GM12878 (cell line): ENCODE results near the gene TMEM174. TPM values are rescaled to one million over a fixed set of nuclear protein-coding genes. Genes with fewer than 3 reads are reported as not detected.

Source experiments
- ATF2 ChIP-seq: IDR thresholded peaks from 2 replicates; pipeline ENCODE4 v1.6.1; 2012; ENCODE audit warnings: low read length, inconsistent platforms
- BCL11A ChIP-seq: IDR thresholded peaks from 2 replicates; pipeline ENCODE4 v1.6.1; 2011; ENCODE audit warnings: low read depth, low read length
- BCLAF1 ChIP-seq: fragments of 450-650 bp; IDR thresholded peaks from 2 replicates; pipeline ENCODE4 v1.6.1; 2017; ENCODE audit warnings: antibody characterized with exemption, mild to moderate bottlenecking, moderate library complexity
- CBX3 ChIP-seq: fragments of 200-600 bp; sonication (generic); IDR thresholded peaks from 2 replicates; pipeline ENCODE4 v1.6.1; 2016; ENCODE audit warnings: low read depth, borderline replicate concordance
- CHD1 ChIP-seq: IDR thresholded peaks from 2 replicates; pipeline ENCODE4 v1.6.1; 2012; ENCODE audit warnings: low read depth, low read length, improper control_type of control experiment
- CREB1 ChIP-seq: IDR thresholded peaks from 2 replicates; pipeline ENCODE4 v1.6.1; 2012; ENCODE audit warnings: low read depth, mild to moderate bottlenecking, inconsistent platforms
- ETV6 ChIP-seq, 2 experiments: fragments of 450-650 bp in 1 of 2; IDR thresholded peaks in 1 of 2; conservative IDR thresholded peaks in 1 of 2; 2 replicates each; pipeline ENCODE4 v1.6.1; 2014; ENCODE audit warnings: antibody characterized with exemption in 1 of 2, borderline replicate concordance in 1 of 2, low read depth in 1 of 2, mild to moderate bottlenecking in 1 of 2, moderate library complexity in 1 of 2
- IKZF1 ChIP-seq: fragments of 450-650 bp; conservative IDR thresholded peaks from 2 replicates; pipeline ENCODE4 v1.6.1; 2017; ENCODE audit warnings: antibody characterized with exemption, mild to moderate bottlenecking
- IRF4 ChIP-seq: IDR thresholded peaks from 2 replicates; pipeline ENCODE4 v1.6.1; 2011; ENCODE audit warnings: low read depth, low read length
- JUNB ChIP-seq: IDR thresholded peaks from 2 replicates; pipeline ENCODE4 v1.6.1; 2016; ENCODE audit warnings: antibody characterized with exemption, mild to moderate bottlenecking
- LARP7 ChIP-seq: fragments of 450-650 bp; IDR thresholded peaks from 2 replicates; pipeline ENCODE4 v1.6.1; 2017; ENCODE audit warnings: mild to moderate bottlenecking
- MEF2B ChIP-seq: fragments of 450-650 bp; IDR thresholded peaks from 2 replicates; pipeline ENCODE4 v1.6.1; 2018; ENCODE audit warnings: mild to moderate bottlenecking, moderate library complexity; ENCODE audit not compliant: partially characterized antibody, poor library complexity, severe bottlenecking
- NR2C1 ChIP-seq: fragments of 450-650 bp; IDR thresholded peaks from 2 replicates; pipeline ENCODE4 v1.6.1; 2017; ENCODE audit warnings: antibody characterized with exemption, mild to moderate bottlenecking, moderate library complexity
- PML ChIP-seq: IDR thresholded peaks from 2 replicates; pipeline ENCODE4 v1.6.1; 2012; ENCODE audit warnings: low read length, inconsistent platforms
- POLR2AphosphoS2 ChIP-seq: IDR thresholded peaks from 2 replicates; pipeline ENCODE4 v1.6.1; 2011; ENCODE audit warnings: low read depth, mild to moderate bottlenecking, low read length, improper control_type of control experiment, moderate library complexity
- RAD21 ChIP-seq: IDR thresholded peaks from 2 replicates; pipeline ENCODE4 v1.6.1; 2011; ENCODE audit warnings: mild to moderate bottlenecking, low read depth, low read length, moderate library complexity; ENCODE audit not compliant: insufficient read depth
- RAD51 ChIP-seq: fragments of 450-650 bp; IDR thresholded peaks from 2 replicates; pipeline ENCODE4 v1.6.1; 2016; ENCODE audit warnings: moderate library complexity, mild to moderate bottlenecking, inconsistent platforms
- RELB ChIP-seq: fragments of 450-650 bp; IDR thresholded peaks from 2 replicates; pipeline ENCODE4 v1.6.1; 2017; ENCODE audit warnings: low read depth, mild to moderate bottlenecking, moderate library complexity
- SMAD1 ChIP-seq: fragments of 450-650 bp; IDR thresholded peaks from 2 replicates; pipeline ENCODE4 v1.6.1; 2018; ENCODE audit warnings: mild to moderate bottlenecking, low read depth; ENCODE audit not compliant: partially characterized antibody
- TCF7 ChIP-seq: IDR thresholded peaks from 2 replicates; pipeline ENCODE4 v1.6.1; 2014; ENCODE audit warnings: antibody characterized with exemption, borderline replicate concordance
- ZBTB4 ChIP-seq: fragments of 450-650 bp; formaldehyde crosslinking; IDR thresholded peaks from 2 replicates; pipeline ENCODE4 v1.4.0; 2022; ENCODE audit warnings: mild to moderate bottlenecking, moderate library complexity
- ZNF217 ChIP-seq: fragments of 450-650 bp; IDR thresholded peaks from 2 replicates; pipeline ENCODE4 v1.6.1; 2017; ENCODE audit warnings: antibody characterized with exemption, mild to moderate bottlenecking
- ZNF24 ChIP-seq: fragments of 450-650 bp; IDR thresholded peaks from 2 replicates; pipeline ENCODE4 v1.6.1; 2017; ENCODE audit warnings: antibody characterized with exemption, mild to moderate bottlenecking
- ZSCAN29 ChIP-seq: fragments of 450-650 bp; IDR thresholded peaks from 2 replicates; pipeline ENCODE4 v1.6.1; 2017; ENCODE audit warnings: mild to moderate bottlenecking, moderate library complexity
- polyA plus RNA-seq, 11 experiments: library from polyadenylated mRNA; depleted of rRNA in 4 of 11; unstranded in 6 of 11; stranded (reverse) in 5 of 11; fragments of >200 nt; fragmentation: Nextera tagmentation in 4 of 11; fragmentation: Illumina TruSeq in 1 of 11; extraction: Ambion mirVana in 4 of 11; extraction: Trizol in 1 of 11; gene quantifications; 1 replicate in 1 of 11; 2 replicates in 10 of 11; pipeline versions ENCODE4 v1.2.1 to v1.2.3, GENCODE V29; 2011 to 2016; ENCODE audit warnings: inconsistent platforms in 2 of 11, missing spikeins in 2 of 11, low read depth in 1 of 11
- total RNA-seq, 4 experiments: library from RNA; depleted of rRNA in 3 of 4; stranded (reverse); fragments of >200 nt in 3 of 4; fragmentation: Illumina TruSeq in 1 of 4; extraction: Trizol in 1 of 4; gene quantifications; 2 replicates each; pipeline versions ENCODE4 v1.2.1 to v1.2.3, GENCODE V29; 2013 to 2021

The TMEM174 gene
- total and polyA plus RNA-seq, 10 of the 15 experiments (the other 5 are each of a cell fraction or from before 2014, with no cell fraction given): not detected

GRCh38 chr5:73160239-73160671 is 12.7 kb upstream of the TMEM174 start (continued):
- peak; percentile 70 for TF ChIP-seq ATF2
- TF ChIP-seq RAD21: no peak
- no peak for TF ChIP-seq POLR2AphosphoS2
- peak; percentile 63 for TF ChIP-seq IKZF1
- peak; percentile 56; the same call in 1 of the 2 replicates for TF ChIP-seq PML
- TF ChIP-seq BCL11A: peak; percentile 85
- TF ChIP-seq NR2C1: no peak
- TF ChIP-seq ZSCAN29: peak; percentile 57; the same call in 1 of the 2 replicates
- TF ChIP-seq CBX3: no peak
- TF ChIP-seq LARP7: no peak
- peak; percentile 64 for TF ChIP-seq MEF2B
- TF ChIP-seq ETV6 (conservative IDR thresholded peaks at IDR 0.05 in 1 of 2, IDR thresholded peaks at IDR 0.05 in 1 of 2; ENCODE audit: borderline replicate concordance in 1 of 2, low read depth in 1 of 2): peak in 1 of 2 experiments; percentile 54; a peak in 1 of 4 replicates
- 0 out of 2 replicates have a peak, but pooled peaks have one; percentile 23 for TF ChIP-seq CREB1
- no peak for TF ChIP-seq BCLAF1
- no peak for TF ChIP-seq RAD51
- TF ChIP-seq SMAD1: no peak
- TF ChIP-seq CHD1: no peak
- TF ChIP-seq ZBTB4: no peak
- 0 out of 2 replicates have a peak, but pooled peaks have one; percentile 47 for TF ChIP-seq ZNF24
- TF ChIP-seq ZNF217: peak; percentile 88
- TF ChIP-seq TCF7: peak; percentile 89
- peak; percentile 81 for TF ChIP-seq JUNB
- TF ChIP-seq IRF4: peak; percentile 70; the same call in 1 of the 2 replicates
- peak; percentile 50; the same call in 1 of the 2 replicates for TF ChIP-seq RELB
